Measurements from ENCODE around the gene CHCHD6. TPM values are rescaled to one million over a fixed set of nuclear protein-coding genes. Genes with fewer than 3 reads are reported as not detected.

The CHCHD6 gene
- total and polyA plus RNA-seq, 12 donors, result 10.6 to 22.5 (median 17.6) TPM

DNA sequence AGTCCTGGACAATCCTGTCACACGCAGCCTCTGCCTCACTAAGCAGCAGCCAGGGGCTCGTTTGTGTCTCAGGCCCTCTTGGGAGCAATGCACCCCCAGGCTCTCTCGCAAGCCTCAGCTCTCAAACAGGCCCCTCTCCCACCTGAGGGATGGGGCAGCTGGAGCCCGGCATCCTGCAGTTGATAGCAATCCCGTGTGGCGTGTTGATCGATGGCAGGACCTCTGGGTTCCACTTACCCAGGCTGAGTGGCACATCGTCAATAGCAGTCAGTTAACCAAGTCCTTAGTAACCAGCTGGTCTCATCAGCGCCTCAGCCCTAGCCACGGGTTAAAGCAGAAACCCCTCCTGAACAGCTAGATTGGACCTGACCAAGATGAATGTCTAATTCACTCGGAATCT is 242.4 kb downstream of the CHCHD6 start:
- intact Hi-C loops (cut with DNase I), result no loop called here
- no peaks in the 10 kb centered on the region for H3K27me3 ChIP-seq
- H3K4me1 ChIP-seq (replicated peaks in 1 of 2), result no peaks in the 10 kb centered on the region
- no peak overlapping the region for H3K27ac ChIP-seq
- DNase-seq, result no peak
- H3K9me3 ChIP-seq (replicated peaks in 1 of 3), result no peaks in the 10 kb centered on the region
- 88 to 94% (median 92%) methylated on average over 7 to 11 of the region's 11 CpGs for WGBS, 4 donors
- H3K36me3 ChIP-seq (replicated peaks in 1 of 2), result no peaks in the 10 kb centered on the region
- TF ChIP-seq, protein P1, sequence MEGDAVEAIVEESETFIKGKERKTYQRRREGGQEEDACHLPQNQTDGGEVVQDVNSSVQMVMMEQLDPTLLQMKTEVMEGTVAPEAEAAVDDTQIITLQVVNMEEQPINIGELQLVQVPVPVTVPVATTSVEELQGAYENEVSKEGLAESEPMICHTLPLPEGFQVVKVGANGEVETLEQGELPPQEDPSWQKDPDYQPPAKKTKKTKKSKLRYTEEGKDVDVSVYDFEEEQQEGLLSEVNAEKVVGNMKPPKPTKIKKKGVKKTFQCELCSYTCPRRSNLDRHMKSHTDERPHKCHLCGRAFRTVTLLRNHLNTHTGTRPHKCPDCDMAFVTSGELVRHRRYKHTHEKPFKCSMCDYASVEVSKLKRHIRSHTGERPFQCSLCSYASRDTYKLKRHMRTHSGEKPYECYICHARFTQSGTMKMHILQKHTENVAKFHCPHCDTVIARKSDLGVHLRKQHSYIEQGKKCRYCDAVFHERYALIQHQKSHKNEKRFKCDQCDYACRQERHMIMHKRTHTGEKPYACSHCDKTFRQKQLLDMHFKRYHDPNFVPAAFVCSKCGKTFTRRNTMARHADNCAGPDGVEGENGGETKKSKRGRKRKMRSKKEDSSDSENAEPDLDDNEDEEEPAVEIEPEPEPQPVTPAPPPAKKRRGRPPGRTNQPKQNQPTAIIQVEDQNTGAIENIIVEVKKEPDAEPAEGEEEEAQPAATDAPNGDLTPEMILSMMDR (IDR thresholded peaks at IDR 0.05), result no peak
- TF ChIP-seq POLR2A (IDR thresholded peaks at IDR 0.05), result no peak
- no peak overlapping the region for H3K4me3 ChIP-seq

GRCh38 chr3:126947429-126947828 is 243.4 kb downstream of the CHCHD6 start:
- Histone ChIP-seq H3K4me3 (no peak overlapping the region), H3K27ac (peak overlapping the region in 1 of 5 donors; percentile 36), H3K36me3 (replicated peaks in 1 of 2) (no peaks in the 10 kb centered on the region), H3K9me3 (replicated peaks in 1 of 3) (no peaks in the 10 kb centered on the region), H3K4me1 (replicated peaks in 1 of 2) (no peaks in the 10 kb centered on the region), H3K27me3 (no peaks in the 10 kb centered on the region)
- intact Hi-C loops (cut with DNase I), result no loop called here
- TF ChIP-seq, protein P1 (IDR thresholded peaks at IDR 0.05), result no peak
- no peak for TF ChIP-seq POLR2A (IDR thresholded peaks at IDR 0.05)
- 57 to 78% (median 72%) methylated on average over 8 of the region's 8 CpGs for WGBS, 4 donors
- DNase-seq, result peak in 3 of 7 donors; percentile 25 to 53 (median 37)

DNA sequence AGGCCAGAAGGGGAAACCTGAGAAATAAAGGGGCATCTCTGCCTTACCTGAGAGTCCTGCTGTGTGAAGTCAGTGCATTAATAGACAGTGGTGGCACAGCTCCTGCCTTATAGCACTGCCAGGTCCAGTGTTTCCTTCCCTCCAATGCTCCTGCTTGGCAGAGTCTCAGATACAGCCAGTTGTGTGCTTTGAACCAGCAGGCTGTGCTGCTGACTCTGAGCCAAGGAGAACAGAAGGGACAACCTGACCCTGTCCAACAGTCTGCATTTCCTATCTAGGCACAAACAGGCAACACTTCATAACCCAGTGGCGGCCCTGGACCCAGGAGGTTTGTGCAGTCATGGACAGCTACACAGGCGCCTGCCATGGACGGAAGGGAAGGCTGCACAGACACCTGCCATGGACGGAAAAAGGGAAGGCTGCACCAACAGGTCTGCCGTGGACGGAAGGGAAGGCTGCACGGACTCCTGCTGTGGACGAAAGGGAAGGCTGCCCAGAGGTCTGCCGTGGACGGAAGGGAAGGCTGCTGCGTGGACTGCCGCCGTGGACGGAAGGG is 245.0 kb downstream of the CHCHD6 start:
- H3K4me1 ChIP-seq (replicated peaks in 1 of 2), result no peaks in the 10 kb centered on the region

DNA sequence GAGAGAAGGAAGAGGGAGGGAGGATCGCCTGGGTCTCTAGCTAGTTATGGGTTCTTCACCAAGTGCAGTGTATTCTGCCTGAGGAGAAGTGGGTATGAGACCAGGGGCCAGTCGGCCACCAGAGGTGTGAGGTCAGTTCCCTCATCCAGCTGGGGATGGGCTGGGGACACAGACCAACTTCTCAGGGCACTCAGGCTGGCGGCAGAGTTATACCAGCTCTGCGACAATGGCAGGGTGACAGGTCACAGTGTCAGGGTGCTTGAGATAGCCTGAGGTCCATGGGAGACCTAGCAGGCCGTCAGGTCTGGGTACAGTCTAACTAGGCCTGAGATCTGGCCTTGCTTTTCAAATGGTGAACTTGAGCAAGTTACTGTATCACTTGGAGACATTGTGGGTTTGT is 247.5 kb downstream of the CHCHD6 start:
- peak in 1 of 7 donors; percentile 0 for DNase-seq
- 83 to 95% (median 91%) methylated on average over 2 to 5 of the region's 5 CpGs for WGBS, 4 donors
- intact Hi-C loops (cut with DNase I), result no loop called here
- no peaks in the 10 kb centered on the region for H3K36me3 ChIP-seq (replicated peaks in 1 of 2)
- TF ChIP-seq POLR2A (IDR thresholded peaks at IDR 0.05), result no peak
- TF ChIP-seq, protein P1 (IDR thresholded peaks at IDR 0.05), result no peak
- H3K27me3 ChIP-seq, result no peaks in the 10 kb centered on the region
- H3K4me1 ChIP-seq (replicated peaks in 1 of 2), result no peaks in the 10 kb centered on the region
- no peak overlapping the region for H3K27ac ChIP-seq
- no peak overlapping the region for H3K4me3 ChIP-seq
- H3K9me3 ChIP-seq (replicated peaks in 1 of 3), result no peaks in the 10 kb centered on the region

More for the DNA sequence above, 245.0 kb downstream of the CHCHD6 start:
- no peaks in the 10 kb centered on the region for H3K27me3 ChIP-seq
- TF ChIP-seq POLR2A (IDR thresholded peaks at IDR 0.05), result no peak
- TF ChIP-seq, protein P1 (IDR thresholded peaks at IDR 0.05), result no peak
- no peaks in the 10 kb centered on the region for H3K36me3 ChIP-seq (replicated peaks in 1 of 2)
- no peak overlapping the region for H3K4me3 ChIP-seq
- H3K9me3 ChIP-seq (replicated peaks in 1 of 3), result no peaks in the 10 kb centered on the region
- no peak overlapping the region for H3K27ac ChIP-seq
- no peak for DNase-seq
- WGBS, 4 donors, result 93 to 98% (median 95%) methylated on average over 14 of the region's 14 CpGs
- intact Hi-C loops (cut with DNase I), result no loop called here

All from adrenal gland (tissue), 12 donors.